ENCODE results near the gene HIVEP2. TPM values are rescaled to one million over a fixed set of nuclear protein-coding genes. Genes with fewer than 3 reads are reported as not detected.

The HIVEP2 gene
- total RNA-seq, 4 donors from 2014 or later: 8.6 to 19.3 (median 12.7) TPM

GRCh38 chr6:142716097-142716496 is 228.9 kb downstream of the HIVEP2 start:
- Histone ChIP-seq H3K36me3 (no peaks in the 10 kb centered on the region), H3K4me3 (no peak overlapping the region), H3K27me3 (no peaks in the 10 kb centered on the region), H3K27ac (no peak overlapping the region), H3K4me1 (no peaks in the 10 kb centered on the region), H3K9me3 (peaks cover 0 to 15% (median 0%) of the 10 kb centered on the region in 3 donors)
- TF ChIP-seq, protein P1, sequence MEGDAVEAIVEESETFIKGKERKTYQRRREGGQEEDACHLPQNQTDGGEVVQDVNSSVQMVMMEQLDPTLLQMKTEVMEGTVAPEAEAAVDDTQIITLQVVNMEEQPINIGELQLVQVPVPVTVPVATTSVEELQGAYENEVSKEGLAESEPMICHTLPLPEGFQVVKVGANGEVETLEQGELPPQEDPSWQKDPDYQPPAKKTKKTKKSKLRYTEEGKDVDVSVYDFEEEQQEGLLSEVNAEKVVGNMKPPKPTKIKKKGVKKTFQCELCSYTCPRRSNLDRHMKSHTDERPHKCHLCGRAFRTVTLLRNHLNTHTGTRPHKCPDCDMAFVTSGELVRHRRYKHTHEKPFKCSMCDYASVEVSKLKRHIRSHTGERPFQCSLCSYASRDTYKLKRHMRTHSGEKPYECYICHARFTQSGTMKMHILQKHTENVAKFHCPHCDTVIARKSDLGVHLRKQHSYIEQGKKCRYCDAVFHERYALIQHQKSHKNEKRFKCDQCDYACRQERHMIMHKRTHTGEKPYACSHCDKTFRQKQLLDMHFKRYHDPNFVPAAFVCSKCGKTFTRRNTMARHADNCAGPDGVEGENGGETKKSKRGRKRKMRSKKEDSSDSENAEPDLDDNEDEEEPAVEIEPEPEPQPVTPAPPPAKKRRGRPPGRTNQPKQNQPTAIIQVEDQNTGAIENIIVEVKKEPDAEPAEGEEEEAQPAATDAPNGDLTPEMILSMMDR (IDR thresholded peaks at IDR 0.05): no peak
- no peak for TF ChIP-seq POLR2A (IDR thresholded peaks at IDR 0.05)
- WGBS, 2 donors: 69 to 71% methylated on average over 1 to 2 of the region's 2 CpGs
- intact Hi-C loops (cut with DNase I): no loop called here
- no peak for DNase-seq

- TF ChIP-seq POLR2A (IDR thresholded peaks at IDR 0.05): no peak
- TF ChIP-seq, protein P1 (IDR thresholded peaks at IDR 0.05): no peak
- no peaks in the 10 kb centered on the region for H3K4me1 ChIP-seq
- H3K27ac ChIP-seq: no peak overlapping the region
- H3K36me3 ChIP-seq: no peaks in the 10 kb centered on the region
- DNase-seq: no peak
- peaks cover 0 to 15% (median 0%) of the 10 kb centered on the region in 3 donors for H3K9me3 ChIP-seq
- 74 to 80% methylated on average over 6 to 7 of the region's 7 CpGs for WGBS, 2 donors
- H3K4me3 ChIP-seq: no peak overlapping the region
- no peaks in the 10 kb centered on the region for H3K27me3 ChIP-seq
- intact Hi-C loops (cut with DNase I): no loop called here
Measured at GRCh38 chr6:142714951-142715785, 229.8 kb downstream of the HIVEP2 start.

DNA sequence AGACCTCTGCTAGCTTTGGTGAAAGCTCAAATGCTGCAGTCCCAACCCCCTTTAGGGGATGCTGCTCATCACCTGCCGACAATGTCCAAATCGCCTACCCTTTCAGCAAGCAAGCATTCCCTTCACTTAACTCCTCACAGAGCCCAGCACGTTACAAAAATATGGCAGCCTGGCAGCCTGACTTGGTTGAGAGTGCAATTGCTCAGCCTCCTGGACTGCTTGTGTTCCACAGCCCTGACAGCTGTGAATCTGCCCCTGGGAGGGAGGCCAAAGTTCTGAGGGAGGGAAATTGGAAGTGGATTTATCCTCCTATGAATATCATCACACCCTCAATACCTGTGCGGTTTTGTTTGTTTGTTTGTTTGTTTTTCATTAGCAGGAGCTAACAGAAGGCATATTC is 231.0 kb downstream of the HIVEP2 start:
- no peaks in the 10 kb centered on the region for H3K27me3 ChIP-seq
- no peak for TF ChIP-seq POLR2A (IDR thresholded peaks at IDR 0.05)
- TF ChIP-seq, protein P1 (IDR thresholded peaks at IDR 0.05): no peak
- no peak for DNase-seq
- no peaks in the 10 kb centered on the region for H3K36me3 ChIP-seq
- no peaks in the 10 kb centered on the region for H3K4me1 ChIP-seq
- WGBS, 2 donors: 71 to 82% methylated on average over 4 of the region's 4 CpGs
- intact Hi-C loops (cut with DNase I): no loop called here
- H3K4me3 ChIP-seq: no peak overlapping the region
- H3K9me3 ChIP-seq: peaks cover 0 to 4% (median 0%) of the 10 kb centered on the region in 3 donors
- H3K27ac ChIP-seq: no peak overlapping the region

GRCh38 chr6:142712231-142712630 is 232.7 kb downstream of the HIVEP2 start:
- Histone ChIP-seq H3K4me3 (no peak overlapping the region), H3K36me3 (no peaks in the 10 kb centered on the region), H3K9me3 (no peaks in the 10 kb centered on the region), H3K27ac (no peak overlapping the region), H3K4me1 (peaks cover 0 to 4% (median 0%) of the 10 kb centered on the region in 3 donors), H3K27me3 (no peaks in the 10 kb centered on the region)
- WGBS, 2 donors: 79 to 81% methylated on average over 1 of the region's 1 CpG
- intact Hi-C loops (cut with DNase I): no loop called here
- no peak for DNase-seq
- no peak for TF ChIP-seq POLR2A (IDR thresholded peaks at IDR 0.05)
- TF ChIP-seq, protein P1 (IDR thresholded peaks at IDR 0.05): no peak

DNA sequence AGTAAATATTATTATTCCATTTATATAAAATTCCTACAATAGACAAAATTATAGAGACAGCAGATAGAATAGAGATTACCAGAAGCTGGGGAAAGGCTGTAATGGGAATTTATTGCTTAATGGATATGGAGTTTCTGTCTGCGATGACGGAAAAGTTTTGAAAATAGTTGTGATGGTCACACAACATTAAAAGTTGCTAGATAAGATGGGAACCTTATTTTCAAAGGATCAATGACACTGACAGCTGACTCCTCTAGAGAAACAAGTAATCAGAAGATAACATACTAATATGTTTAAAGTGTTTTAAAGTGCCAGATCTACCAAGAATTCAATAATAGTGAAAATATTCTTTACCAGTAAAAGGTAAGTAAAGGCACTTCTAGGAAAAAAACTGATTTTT is 236.3 kb downstream of the HIVEP2 start:
- intact Hi-C loops (cut with DNase I): no loop called here
- no peak for TF ChIP-seq POLR2A (IDR thresholded peaks at IDR 0.05)
- TF ChIP-seq, protein P1 (IDR thresholded peaks at IDR 0.05): no peak
- Histone ChIP-seq H3K27ac (no peak overlapping the region), H3K4me1 (peaks cover 0 to 16% (median 2%) of the 10 kb centered on the region in 3 donors), H3K9me3 (no peaks in the 10 kb centered on the region), H3K36me3 (no peaks in the 10 kb centered on the region), H3K4me3 (no peak overlapping the region), H3K27me3 (no peaks in the 10 kb centered on the region)
- WGBS, 2 donors: 96 to 100% methylated on average over 2 of the region's 2 CpGs
- no peak for DNase-seq

All from esophagus squamous epithelium (tissue), 5 donors.